Mucosa of gallbladder (tissue), 1 donor: Measurements from ENCODE around the gene BCO1. TPM values are rescaled to one million over a fixed set of nuclear protein-coding genes. Genes with fewer than 3 reads are reported as not detected.

Source experiments
- DNase-seq: peaks from one replicate; pipeline ENCODE4 v3.0.0-alpha.2; 2020; ENCODE audit warnings: low spot score
- total RNA-seq: library from RNA; stranded (reverse); gene quantifications from one replicate; pipeline ENCODE4 v1.2.1, GENCODE V29; 2021
- donor health status: DM: no; HTN: no; CAD: no.

BCO1 gene
- total RNA-seq, 1 donor from 2014 or later = 6.6 TPM

DNA sequence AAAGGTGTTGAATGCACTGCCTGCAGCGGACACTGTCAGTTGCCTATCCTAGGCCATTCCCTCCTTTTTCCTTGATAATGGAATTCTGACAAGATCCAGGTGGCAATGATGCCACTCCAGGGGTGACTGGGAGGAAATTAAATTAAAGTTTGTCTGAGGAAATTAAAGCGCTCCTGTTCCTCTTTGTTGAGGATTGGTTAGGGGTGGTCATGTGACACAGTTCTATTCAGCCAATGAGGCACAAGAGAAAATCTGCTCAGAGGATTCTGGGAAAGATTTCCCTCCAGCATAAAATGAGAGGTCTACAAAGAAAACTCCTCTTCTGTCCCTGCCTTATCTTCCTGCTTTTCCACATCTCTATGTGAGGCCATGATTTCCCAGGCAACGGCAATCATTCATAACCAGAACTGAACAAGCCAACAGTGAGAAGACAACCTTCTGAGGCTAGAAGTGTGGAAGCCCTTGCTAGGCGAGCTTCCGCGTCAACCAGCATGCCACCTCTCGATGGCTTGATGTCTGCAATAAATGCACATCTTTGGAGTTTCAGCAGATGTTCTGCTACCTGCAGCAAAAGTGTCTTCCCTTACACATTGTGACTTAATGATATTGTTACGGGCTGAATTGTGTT, 5.6 kb upstream of the BCO1 start:
- no peak for DNase-seq

DNA sequence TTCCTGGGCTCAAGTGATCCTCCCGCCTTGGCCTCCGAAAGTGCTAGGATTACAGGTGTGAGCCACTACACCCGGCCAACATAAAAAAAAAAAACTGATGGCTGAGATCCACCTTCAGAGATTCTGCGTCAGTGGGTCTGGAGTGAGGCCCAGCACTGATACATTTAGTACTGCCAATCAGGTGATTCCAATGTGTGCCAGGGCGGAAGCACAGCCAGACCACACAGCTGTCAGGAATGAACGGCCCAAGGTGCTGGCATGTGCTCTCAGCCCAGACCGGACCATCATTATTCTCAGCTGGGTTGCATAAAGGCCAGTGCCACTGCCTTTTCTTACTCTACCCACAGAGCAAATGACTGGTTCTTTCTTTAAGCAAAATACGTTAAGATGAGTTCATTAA, 1.2 kb upstream of the BCO1 start:
- peak; percentile 86 for DNase-seq

DNA sequence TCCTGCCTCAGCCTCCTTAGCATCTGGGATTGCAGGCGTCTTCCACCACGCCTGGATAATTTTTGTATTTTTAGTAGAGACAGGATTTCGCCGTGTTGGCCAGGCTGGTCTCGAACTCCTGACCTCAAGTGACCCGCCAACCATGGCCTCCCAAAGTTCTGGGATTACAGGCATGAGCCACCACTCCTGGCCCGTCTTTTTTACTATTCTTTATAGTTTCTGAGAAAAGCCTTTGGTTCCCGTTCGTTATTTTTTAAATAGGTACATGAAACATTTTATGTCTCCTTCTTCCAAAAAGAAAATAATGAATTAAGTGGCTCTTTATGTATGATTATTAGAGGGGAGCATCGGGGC, 570 bp upstream of the BCO1 start:
- no peak for DNase-seq

DNA sequence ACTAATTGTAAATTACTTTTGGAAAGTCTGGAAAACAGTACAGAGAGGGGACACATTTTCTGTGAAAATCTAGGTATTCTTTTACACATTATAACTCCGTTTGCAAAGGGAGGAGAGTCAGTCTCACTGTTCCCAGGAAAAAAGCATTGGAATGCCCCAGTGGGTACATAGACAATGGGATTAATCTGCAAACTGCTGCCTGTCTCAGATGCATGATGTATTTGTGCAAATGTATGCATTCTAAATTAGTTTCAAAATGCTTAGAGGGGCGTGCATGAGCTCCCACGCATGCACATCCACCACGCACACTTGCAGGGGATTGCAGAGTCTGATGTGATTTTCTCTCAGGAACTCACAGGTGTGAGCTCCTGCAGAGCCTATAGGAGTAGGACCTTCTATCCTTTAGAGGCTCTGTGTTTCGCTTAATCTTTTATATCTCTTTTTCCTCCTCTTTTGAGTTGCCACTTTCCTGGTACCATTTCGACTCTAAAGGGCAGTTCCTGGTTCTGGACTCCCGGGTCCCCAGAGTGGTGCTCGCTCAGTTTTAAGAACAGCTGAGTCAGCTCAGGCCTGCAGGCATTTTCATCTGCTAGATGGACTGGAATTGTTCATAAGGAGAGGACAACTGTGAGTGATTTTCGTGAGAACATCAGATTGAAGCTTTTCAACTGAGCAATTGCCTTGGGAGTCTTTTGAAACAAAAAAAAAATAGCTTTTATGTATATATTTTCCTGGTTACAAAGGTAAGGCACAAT, 1.1 kb downstream of the BCO1 start:
- no peak for DNase-seq

DNA sequence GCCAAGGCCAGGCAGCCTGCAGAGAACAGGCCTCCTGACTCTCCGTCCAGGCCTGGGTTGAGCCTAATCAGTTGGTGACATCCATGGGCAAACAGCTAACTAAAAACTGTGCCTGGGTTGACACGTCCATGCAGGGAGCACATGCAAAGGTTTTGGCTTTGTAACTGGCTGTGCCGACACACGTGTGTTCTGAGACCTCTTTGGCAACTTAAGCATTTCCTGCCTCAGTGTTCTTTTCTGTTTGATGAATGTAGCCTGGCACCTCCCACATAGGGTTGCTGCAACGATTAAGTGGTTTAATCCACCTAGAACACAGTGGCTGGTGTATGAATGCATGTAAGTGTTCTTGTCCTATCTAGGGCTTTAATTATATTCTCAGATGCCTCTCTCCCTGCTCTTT, 3.2 kb downstream of the BCO1 start:
- no peak for DNase-seq

DNA sequence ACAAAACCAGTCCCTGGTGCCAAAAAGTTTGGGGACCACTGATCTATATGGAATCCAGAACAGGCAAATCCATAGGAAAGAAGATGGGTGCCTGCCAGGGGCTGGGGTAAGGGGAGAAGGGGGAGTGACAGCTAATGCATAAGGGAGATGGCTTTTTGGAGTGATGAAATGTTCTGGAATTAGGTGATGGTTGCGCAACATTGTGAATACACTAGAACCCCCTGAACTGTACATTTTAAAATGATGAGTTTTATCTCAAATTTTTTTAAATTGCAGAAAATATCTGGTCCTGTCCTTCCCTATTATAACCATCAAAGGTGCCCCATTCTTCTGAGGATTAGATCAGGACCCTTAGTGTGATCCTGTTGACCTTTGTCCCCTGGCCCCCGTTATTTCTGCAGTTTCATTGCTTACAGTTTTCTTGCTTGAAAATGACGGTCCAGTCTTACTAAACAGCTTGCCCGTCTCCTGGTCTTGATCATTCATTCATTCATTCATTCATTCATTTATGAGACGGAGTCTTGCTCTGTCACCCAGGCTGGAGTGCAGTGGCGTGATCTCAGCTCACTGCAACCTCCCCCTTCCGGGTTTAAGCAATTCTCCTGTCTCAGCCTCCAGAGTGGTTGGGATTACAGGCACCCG, 4.6 kb downstream of the BCO1 start:
- DNase-seq = no peak

DNA sequence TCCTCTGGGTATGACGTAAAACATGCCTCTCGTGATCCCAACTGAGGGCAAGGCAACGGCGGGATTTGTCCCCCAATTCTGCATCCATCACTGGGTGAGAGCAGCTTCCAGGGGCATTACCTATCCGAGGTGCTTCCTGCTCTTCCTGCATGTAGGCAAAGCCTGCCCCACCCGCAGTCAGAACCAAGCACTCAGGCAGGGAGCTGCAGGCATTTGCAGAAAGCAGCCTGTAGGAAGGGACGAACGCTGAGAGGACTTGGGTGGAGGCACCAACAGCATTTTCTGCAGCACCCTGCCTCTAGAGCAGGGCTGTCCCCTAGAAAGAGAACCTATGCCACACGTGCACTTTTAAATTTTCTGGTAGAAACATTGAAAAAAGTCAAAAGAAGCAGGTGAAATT, 5.5 kb downstream of the BCO1 start:
- no peak for DNase-seq

DNA sequence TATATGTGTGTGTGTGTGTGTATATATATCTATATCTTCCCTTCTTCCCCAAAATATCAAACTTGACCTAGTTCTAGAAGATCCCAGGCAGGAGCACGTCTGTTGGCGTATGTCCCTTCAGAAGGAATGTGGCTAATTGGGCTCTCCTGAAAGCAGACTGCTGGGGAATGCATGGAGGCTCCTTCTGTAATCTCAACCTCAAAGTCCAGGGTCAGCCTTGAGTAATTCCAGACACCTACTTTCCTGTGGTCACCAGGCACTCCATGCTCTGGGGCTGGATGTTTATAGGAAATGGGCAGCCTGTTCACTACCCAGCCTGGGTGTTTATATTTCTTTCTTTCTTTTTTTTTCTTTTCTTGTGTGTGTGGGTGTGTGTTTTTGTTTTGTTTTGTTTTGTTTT, 13.4 kb downstream of the BCO1 start:
- peak; percentile 68 for DNase-seq

DNA sequence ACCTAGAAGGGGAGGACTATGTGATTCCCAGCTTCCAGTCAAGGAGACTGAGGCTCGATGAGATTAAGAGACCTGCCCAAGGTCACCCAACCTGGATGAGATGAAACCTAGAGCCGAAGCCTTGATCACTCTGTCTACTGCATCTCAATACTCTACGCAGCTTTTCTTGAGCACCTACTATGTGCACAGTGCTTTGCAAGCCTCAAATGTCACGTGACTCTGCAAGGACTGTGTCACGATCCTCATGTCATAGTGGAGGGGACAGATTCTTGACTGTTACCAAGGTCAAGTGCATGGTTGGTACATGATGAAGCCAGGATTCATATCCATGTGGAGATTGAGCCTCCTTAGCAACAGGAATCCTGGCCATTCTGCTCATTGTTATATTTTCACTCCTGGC, 14.7 kb downstream of the BCO1 start:
- no peak for DNase-seq

DNA sequence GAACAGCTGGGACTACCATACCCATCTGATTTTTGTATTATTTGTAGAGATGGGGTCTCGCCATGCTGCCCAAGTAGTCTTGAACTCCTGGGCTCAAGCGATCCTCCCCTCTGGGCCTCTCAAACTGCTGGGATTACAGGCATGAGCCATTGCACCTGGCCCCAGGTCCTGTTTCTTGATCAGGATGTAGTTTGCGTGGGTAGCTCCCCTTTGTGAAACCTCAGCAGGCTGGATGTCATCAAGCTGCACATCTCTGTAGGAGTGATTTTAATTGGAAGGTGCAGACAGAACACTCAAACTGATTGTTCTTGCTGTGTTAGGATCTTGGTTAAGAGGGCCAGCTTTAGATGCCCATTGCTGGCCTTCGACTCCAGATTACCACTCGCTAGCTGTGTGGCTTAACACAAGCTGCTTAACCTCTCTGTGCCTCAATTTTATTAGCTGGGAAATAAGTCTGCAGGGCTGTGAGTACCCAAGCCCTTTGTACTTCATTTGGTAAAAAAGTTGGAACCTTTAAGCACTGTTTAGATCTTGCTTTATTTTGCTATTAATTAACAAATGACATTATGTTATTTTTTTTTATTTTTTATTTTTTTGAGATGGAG, 16.5 kb downstream of the BCO1 start:
- DNase-seq = no peak

DNA sequence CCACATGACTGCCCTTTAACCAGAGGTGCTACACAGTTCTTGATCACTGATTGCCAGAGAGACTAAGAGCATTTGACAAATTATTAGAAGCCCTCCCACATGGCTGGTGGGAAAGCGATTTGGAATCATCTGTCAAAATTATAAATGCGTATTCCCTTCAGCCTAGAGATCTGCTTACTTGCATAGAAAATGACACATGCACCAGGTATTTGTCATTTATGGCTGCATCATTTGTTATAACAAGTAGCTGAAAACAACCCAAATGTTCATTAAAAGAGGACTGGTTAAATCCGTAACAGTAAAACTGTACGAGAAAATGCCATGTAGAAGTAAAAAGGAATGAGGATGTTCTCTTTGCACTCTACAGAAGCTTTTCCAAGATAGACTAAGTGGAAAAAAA, 21.4 kb downstream of the BCO1 start:
- DNase-seq = no peak

DNA sequence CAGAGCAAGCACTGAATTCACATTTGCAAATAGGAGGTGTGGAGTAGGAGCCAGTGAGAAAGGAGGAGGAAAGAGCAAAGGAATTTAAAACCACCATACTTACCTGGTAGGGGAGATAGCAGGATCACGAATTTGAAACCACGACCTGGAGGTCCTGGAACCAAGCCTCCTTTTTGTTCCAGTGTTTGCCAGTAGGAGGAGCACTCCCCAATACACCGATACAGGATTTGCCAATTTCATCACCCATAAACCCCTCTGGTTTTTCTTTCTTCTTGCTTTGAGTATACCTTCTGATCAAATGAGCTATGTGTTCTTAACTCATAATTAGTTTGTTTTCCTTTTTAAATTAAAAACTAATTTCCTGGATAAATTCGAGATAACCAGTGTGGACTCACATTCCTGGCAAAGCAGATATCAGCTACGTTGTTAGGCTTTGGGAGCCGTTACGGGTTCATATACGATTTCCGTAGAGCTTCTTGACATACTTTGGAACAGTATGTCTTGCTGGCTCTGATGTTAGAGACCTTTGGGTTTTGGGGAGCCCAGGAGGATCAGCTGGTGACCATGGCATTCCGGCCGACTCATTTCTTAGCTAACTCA, 22.7 kb downstream of the BCO1 start:
- no peak for DNase-seq

DNA sequence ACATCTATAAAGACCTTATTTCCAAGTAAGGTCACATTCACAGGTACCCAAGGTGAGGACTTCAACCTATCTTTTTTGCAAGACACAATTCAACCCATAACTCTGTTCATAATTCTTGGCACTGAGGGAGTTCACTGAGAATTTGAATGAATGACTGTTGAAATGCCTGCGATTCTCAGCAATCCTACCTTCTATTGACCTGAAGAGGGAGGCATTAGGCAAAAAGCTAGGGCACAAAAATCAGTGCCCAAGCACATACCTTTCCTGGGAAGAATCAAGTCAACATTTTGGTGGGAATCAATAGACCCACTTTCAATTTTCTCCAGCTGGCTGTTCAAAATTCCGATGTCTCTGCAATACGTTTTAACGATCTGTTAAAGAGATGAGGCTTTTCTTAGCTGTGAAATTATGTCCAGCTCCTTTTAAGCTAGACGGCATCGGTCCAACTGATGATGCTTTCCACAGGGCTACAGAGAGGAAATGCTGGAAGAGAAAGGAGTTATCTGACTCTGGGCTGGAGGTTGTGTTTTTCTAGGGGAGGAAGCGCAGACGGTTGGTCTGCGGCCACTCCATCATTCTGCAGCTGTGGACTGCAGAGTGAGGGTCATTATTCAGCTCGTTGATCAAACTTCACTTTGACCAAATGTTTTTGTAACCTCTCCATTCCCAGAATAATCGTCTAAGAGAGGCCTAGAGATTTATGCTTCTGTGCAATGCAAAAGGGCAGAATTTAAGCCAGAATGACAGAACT, 25.2 kb downstream of the BCO1 start:
- DNase-seq = peak; percentile 35

DNA sequence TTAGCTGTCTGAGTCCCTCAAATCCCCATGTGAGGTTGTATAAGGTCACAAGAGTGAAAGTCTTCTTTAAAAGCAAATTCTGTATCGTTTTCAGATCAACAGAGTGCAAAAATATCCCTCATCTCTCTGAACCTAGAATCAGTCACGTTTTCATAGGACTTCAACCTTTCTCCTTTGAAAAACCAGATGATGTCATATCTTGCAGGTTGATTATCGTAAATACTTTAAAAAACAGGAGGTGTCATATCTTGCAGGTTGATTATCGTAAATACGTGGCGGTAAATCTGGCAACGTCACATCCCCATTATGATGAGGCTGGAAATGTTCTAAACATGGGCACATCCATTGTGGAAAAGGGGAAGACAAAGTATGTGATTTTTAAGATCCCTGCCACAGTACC, 25.9 kb downstream of the BCO1 start:
- DNase-seq = no peak

DNA sequence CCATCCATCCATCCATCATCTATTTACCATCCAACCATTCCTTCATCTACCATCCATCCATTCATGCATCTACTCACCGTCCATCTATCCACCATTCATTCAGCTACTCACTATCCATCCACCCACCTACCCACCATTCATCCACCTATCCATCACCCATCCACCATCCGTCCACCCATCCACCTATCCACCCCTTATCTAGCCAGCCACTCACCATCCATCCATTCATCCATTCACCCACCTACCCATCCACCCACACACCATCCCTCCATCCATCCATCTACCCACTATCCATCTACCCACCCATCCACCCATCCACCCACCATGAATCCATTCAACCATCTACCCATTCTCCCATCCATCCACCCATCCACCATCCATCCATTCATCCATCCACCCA, 26.6 kb downstream of the BCO1 start:
- no peak for DNase-seq

DNA sequence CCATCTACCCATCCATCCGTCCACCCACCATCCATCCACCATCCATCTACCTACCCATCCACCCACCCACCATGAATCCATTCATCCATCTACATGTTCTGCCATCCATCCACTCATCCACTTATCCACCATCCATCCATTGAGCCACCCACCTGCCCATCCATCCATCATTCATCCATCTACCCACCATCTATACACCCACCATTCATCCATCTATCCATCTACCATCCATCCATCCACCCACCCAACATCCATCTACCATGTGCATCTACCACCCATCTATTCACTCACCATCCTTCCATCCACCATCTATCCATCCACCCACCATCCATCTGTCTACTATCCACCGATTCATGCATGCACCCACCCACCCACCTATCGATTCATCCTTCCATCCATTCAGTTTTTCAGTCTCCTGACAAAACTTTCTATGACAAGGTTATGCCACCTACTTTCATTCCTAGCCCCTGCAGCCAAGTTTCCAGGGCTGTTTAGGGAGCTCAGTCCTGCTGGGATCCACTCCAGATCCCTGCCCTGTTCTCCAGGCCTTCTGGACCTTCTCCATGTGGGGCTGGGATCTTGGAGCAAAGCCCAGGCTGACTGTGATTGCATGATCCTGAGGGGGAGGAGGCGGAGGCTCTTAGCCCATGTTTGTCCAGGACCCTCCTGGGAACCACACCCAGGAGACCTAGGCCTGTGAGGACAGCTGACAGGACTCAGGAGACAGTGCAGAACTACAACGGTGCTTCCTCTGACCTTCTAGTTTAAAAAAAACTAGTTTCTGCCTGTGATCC, 27.4 kb downstream of the BCO1 start:
- peak; percentile 87 for DNase-seq

DNA sequence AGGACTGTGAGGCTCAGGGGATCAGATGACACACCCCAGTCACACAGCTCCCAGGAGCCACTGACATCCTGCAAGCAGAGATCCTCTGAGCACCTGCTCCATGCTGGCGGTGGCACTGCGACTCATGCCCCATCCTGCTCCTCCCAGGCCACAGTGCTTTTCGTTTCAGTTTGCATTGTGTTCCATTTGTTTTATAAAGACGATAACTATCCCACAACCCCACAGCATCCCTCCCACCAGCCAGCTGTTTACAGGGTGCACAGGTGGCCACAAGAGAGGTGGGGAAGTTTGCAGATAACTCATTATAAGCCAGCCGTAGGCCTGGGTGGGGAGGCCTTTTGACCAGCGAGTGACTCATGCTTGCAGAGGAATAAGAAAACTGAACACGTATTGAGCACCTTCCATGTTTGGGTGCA, 28.2 kb downstream of the BCO1 start:
- DNase-seq = peak; percentile 47

DNA sequence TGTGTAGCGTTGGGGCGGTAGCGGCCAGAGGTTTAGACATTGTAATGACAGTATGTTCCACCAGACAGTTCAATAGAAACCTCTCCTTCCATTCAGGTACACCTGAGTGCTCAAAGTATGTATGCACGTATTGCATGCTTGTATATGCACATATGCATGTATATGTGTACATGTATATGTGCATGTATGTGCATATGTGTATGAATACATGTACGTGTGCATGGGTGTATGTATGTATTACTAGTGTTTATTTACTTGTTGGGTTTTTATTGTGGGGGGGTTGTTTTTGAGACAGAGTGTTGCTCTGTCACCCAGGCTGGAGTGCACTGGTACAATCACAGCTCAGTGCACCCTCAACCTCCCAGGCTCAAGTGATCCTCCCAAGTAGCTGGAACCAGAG, 30.0 kb downstream of the BCO1 start:
- no peak for DNase-seq

DNA sequence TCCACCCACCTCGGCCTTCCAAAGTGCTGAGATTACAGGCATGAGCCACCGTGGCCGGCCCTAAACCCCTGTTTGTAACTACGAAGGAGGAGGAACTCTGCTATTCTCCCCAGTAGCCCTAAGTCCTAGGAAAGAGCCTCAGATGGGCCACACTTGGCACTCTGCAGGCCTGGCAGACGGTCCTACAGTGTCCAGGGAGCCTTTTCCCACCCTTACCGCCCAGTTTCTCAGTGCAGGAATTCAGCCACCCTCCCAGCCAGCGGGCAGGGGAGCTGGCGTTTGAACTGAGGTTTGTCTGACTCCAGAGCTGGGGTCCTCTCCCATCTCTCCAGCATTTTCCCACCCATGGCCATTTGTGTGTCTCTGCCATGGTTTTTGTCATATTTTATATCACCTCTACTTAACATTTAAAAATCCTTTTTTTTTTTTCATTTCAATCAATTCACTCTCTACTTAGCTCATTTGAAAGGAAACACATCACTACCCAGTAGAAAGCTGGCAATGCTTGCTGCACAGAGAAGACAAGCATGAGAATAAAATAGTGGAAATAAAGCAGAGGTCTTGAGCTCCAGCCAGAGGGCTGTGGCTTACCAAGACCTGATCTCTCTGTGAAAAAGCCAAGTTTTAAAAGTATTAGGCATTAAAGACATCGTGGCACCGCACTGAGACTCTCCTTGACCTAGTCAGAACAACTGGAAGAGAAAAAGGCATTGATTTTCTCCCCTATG, 34.9 kb downstream of the BCO1 start:
- DNase-seq = peak; percentile 18

DNA sequence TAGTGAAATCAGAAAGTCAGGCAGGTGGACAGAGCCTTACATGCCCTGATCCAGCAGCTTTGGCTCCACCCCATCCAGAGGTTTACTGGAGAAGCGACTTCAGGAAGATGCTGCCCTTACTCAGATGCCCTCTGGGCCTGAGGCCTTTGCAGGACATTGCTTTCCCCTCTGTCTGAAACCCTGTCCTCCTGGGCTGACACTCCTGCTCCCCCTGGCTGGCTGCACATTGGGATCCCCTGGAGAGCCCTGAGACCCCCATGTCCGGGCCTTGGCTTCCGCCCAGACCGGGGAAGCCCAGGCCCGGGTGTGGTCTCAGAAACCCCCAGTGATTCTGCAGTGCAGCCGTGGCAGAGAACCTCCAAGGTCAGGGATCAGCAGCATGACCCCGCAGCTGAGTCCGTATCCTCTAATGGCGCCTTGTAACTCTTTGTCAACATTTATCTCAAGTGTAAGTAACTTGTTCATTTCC, 36.6 kb downstream of the BCO1 start:
- no peak for DNase-seq
